SK-N-SH (cell line): ENCODE results near the gene GNG12.

Source experiments
- CHD2 ChIP-seq: fragments of 150-350 bp; IDR thresholded peaks from 2 replicates; pipeline ENCODE4 v1.6.1; 2018; ENCODE audit warnings: low read length; ENCODE audit not compliant: partially characterized antibody
- CTCF ChIP-seq: fragments of 200-600 bp; sonication (generic); IDR thresholded peaks from 2 replicates; pipeline ENCODE4 v1.6.1; 2017; ENCODE audit warnings: antibody characterized with exemption, mild to moderate bottlenecking, moderate library complexity
- JUND ChIP-seq: IDR thresholded peaks from 2 replicates; pipeline ENCODE4 v1.4.0; 2012
- RAD21 ChIP-seq: IDR thresholded peaks from 2 replicates; pipeline ENCODE4 v1.6.1; 2012; ENCODE audit warnings: mild to moderate bottlenecking, low read length

- TF ChIP-seq CHD2 (no peak), JUND (no peak), RAD21 (no peak), CTCF (no peak)
These were observed 45.0 kb downstream of the GNG12 start for GRCh38 chr1:67788238-67788790.
